ENCODE measurements around the gene MIP.
"Not testable (repeated sequence)": the region's sequence is repeated elsewhere in the genome, so short reads cannot be mapped to it uniquely, and the experiment has no call there.

Gene MIP

GRCh38 chr12:56462565-56462964 is 8.1 kb upstream of the MIP start:
- no peak for DNase-seq

DNA sequence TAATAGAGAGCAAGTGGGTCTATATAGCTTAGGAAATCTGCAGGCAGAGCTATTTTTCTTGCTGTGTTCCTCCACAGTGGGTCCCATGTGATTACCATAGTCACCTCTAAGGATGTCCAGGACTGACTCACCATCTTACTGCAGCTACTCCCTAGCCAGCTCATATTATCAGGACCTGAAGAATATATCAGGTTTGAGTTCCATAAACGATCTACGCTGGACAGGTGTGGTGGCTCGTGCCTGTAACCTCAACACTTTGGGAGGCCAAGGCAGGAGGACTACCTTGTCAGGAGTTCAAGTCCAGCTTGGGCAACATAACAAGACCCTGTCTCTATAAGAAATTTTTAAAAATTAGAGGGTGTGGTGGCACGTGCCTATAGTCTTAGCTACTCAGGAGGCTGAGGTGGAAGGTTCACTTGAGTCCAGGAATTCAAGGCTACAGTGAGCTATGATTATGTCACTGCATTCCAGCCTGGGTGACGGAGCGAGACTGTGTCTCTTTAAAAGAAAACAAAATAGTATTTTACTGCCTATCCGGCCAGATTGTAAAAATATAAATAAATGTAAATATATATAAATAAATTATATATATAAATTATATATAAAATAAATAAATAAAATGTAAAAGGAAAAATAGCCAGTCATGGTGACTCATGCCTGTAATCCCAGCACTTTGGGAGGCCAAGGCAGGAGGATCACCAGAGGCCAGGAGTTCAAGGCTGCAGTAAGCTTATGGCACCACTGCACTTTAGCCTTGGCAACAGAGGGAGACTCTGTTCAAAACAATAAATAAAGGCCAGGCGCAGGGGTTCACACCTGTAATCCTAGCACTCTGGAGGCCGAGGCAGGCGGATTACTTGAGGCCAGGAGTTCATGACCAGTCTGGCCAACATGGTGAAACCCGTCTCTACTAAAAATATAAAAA is 7.0 kb upstream of the MIP start:
- DNase-seq = no peak

DNA sequence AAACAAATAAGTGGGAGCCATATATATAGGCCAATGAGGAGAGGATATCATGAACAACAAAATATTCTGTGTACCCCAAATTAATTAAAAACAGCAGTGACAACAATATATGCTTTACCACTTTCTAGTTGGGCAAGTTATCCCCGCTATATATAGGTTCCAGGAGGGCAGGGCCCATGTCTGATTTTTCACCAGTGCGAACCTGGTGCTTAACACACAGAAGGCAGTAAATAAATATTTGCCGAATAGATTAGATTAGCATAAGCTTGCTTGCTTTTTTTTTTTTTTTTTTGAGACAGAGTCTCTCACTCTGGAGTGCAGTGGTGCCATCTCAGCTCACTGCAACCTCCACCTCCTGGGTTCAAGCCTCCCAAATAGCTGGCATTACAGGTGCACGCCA is 3.4 kb upstream of the MIP start:
- DNase-seq = no peak

DNA sequence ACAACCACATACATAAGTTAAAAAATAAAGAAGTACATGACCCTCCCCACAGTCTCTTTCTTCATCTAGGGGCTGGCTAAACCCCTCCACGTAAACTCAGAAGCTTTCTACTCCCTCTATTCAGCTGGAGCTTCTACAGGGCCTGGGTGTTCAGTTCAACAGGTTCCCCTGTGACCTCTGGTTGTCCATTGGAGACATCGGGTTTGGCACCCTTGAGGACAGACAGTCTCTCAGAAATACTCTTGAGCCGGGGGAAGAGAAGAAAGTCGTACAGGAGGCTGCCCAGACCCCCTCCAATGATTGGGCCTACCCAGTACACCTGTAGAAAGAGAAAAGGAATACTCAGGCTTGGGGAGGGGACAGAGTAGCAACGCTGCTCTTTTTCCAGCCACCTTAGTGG is 3.3 kb downstream of the MIP start:
- no peak for DNase-seq

DNA sequence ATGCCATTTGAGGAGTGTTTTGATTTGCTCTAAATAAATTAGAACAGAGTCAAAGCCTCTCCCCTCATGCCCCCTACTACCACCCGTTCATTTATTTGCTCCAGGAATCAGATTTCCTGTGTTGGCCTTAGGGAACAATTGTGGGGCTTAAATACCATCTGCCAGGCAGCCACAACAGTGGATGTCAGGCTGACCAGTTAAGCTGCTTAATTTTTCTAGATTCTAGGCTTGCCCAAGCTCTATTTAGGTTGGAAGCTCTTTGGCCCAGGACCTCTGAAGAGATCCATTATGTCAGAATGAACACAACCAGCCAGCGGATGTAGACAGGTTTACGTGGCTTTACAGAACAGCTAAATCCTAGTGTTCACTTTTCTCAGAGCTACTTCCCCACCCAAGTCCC is 4.2 kb downstream of the MIP start:
- no peak for DNase-seq

- DNase-seq = no peak
Measured at GRCh38 chr12:56449622-56449984, 4.9 kb downstream of the MIP start.

DNA sequence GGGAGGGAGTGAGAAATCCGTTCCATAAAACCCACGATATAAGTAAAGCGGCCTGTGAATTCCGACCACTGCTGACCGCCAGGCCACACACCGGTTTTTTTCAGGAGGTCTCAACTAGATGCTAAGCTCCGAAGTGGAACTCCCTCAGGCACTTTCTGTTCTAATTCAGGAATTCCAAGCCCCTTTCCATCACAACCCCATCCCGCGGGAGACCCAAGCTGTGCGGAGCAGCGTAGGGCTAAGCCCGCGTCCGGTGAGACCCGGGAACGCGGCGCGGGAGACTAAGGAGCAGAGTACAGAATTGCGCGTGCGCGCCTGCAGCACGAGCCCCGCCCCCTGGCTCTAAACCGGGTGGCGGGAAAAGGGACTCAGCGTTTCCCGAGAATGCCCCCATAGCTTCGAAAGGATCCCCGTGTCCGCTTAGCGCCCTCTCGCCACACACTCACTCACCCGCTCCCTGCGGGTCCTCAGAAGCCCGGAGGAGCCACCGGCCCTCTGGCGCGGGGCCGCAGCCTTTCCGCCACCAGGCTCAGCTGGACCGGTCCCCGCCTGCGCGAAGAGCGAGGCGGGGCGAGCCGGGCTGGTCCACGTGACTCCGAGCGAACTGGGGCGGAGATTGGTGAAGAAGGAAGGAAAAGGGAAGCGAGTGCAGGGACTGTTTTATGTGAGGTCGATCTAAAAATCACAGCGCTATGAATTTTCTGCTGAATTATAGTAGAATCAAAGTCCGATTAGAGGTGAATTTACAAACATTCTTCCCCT is 5.4 kb downstream of the MIP start, which contains the start of gene TIMELESS:
Gene TIMELESS (minus strand): TSS at position 567 of the 762 bp plus-strand sequence. CDS start 15,256 bp downstream, outside the sequence.
- peak; percentile 88 for DNase-seq

DNA sequence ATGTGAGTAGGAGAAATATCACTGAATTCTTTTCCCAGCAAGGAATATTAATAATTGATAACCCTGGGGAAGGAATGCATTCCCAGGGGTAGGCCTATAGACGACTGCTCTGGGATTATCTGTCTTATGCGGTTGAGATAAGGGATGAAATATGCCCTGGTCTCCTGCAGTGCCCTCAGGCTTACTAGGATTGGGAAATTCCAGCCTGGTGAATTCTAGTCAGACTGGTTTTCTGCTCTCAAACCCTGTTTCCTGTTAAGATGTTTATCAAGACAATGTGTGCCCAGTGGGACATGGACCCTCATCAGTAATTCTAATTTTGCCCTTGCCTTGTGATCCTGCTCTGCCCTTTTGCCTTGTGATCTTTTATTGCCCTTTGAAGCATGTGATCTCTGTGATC is 11.2 kb downstream of the MIP start:
- not testable (repeated sequence) for DNase-seq

GRCh38 chr12:56437430-56438176 is 16.9 kb downstream of the MIP start:
- no peak for DNase-seq

DNA sequence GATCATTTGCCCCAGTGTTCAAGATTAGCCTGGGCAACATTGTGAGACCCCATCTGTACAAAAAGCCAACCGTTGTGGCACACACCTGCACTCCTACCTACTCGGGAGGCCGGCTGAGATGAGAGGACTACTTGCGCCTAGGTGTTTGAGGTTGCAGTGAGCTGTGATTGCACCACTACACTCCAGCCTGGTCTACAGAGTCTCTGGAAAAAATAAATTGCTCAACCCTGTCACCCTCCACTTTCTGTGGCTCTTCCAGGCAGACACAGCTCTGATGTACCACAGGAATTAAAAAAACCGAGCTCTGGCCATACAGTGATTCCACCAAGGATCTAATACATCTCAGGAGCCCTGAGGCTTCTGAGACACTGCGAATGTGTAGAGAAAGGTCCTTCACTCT is 19.6 kb downstream of the MIP start:
- DNase-seq = no peak

DNA sequence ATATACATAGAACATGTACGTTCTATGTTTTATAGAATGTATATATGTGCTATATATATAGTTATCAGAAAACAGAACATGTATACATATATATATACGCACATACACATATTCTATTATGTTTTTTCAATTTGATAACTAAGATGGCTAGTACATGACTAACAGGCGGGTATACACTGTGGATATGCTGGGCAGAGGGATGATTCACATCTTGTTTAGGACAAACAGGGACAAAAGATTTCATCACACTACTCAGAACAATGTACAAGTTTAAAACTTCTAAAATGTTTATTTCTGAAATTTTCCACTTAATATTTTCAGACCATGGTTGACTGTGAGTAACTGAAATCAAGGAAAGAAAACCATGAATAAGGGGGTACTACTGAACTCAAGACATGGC is 22.6 kb downstream of the MIP start:
- no peak for DNase-seq

DNA sequence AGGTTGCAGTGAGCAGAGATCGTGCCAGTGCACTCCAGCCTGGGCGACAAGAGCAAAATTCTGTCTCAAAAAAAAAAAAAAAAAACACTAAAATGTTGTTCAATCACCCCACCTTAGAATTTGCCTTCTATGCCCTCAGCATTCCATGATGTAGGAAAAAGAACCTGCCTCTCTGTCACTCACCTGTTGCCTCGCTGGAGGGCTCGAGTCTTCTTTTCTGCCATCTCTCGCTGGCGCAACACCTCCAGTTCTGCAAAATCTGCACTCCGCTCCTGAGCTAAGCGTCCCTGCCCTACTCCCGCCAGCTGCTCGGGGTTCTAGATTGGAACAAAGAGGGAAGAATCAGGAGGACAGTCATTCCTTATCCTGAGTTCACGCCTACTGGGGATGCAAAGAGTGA is 23.2 kb downstream of the MIP start:
- DNase-seq = no peak

GRCh38 chr12:56425940-56426438 is 28.5 kb downstream of the MIP start:
- no peak for DNase-seq

DNA sequence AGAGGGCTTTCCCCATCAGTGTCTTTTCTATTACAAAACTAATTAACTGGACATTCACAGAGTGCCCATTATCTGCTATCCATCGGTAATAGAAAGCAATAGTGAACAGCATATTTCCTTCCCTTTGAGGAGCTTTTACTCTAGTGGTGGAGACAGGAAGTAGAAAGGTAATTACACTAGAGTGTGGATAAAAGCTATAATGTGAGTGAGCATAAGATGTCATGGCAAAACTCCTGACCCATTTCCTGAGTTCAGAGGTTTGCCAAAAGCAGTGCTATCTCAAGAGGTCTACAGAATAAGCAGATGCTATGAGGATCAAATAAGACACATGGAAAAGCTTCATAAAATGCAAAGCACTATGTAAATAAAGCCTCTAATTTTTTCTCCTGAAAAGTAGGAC is 29.3 kb downstream of the MIP start:
- no peak for DNase-seq

- DNase-seq = no peak
Measured at GRCh38 chr12:56420411-56420810, 34.0 kb downstream of the MIP start.

DNA sequence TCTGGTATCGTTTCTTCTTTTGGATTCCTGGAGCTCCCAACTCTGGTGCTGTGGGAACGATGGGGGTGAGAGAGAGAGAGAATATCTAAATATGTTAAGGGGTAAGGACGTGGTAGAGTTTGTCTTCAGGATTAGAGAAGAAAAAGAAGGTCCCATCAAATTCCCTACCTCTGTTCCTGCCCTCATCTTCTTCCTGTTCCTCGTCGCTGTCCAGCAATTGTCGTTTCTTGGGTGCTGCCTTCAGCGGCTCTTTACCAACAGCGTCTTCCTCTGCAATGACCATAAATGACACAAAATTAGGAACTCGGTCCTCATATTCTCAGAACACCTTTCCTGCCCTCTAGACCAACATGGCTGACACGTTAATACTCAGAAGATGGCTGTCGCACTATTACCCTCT is 36.7 kb downstream of the MIP start:
- DNase-seq = no peak

DNA sequence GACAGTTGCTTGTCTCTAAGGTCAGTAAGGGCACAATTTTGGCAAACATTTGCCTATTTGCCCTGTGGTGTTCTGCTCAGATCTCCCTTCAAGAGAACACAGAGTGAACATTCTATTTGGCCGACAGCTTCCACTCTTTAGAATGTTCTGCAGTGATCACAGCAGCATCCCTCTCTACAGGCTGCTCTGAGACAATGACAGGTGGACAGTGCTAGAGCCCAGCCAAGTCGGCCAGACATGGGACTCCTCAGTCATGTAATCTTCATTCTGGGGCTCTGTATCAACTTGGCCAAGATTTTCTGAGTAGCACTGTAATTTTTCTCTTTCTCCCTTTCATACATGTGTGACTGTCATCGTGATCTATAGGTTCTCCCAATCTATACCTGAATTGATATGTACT is 40.1 kb downstream of the MIP start:
- DNase-seq = no peak

- no peak for DNase-seq
Measured at GRCh38 chr12:56413392-56413791, 41.1 kb downstream of the MIP start.

GRCh38 chr12:56411781-56412639 is 42.4 kb downstream of the MIP start:
- DNase-seq = no peak

- no peak for DNase-seq
Measured at GRCh38 chr12:56410768-56411167, 43.7 kb downstream of the MIP start.

GRCh38 chr12:56408799-56409417 is 45.5 kb downstream of the MIP start:
- DNase-seq = no peak

DNA sequence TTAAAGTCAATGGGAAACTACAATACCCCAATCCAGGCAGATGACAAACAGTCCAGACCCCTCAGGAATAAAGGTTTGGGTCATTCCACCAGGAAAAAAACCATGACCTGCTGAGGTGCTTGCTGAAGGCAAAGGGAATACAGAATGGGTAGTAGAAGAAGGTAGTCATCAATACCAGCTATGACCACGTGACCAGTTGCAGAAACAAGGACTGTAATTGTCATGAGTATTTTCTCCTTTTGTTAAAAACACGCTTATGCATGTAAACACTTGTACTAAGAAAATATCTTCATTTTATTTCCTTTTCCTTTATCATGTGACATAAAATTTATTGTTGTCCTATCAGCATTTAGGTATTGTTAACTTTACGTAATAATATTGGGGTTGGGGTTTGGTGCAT is 50.2 kb downstream of the MIP start:
- not testable (repeated sequence) for DNase-seq

Measured in COR-L47 (cell line).